Cardiac septum (tissue), 1 donor: Measurements from ENCODE around the gene RNF130. TPM values are rescaled to one million over a fixed set of nuclear protein-coding genes. Genes with fewer than 3 reads are reported as not detected.

Experiments used
- DNase-seq: peaks from one replicate; pipeline ENCODE4 v3.0.0-alpha.2; 2020; ENCODE audit warnings: low spot score
- intact Hi-C: fragments of 100-400 bp; cut with DNase I; formaldehyde crosslinking; loops from one replicate; pipeline ENCODE4 v1.14.0; 2022
- total RNA-seq: library from RNA; stranded (reverse); fragmentation: NEBNext Ultra II Directional; extraction: Animal tissue kit (Norgen Biotek cat#: 25700); gene quantifications from one replicate; pipeline ENCODE4 v1.2.1, GENCODE V29; 2021
- donor health status: DM: no; HTN: no; CAD: no.

RNF130 gene
- total RNA-seq, 1 donor from 2014 or later: 33.7 TPM

DNA sequence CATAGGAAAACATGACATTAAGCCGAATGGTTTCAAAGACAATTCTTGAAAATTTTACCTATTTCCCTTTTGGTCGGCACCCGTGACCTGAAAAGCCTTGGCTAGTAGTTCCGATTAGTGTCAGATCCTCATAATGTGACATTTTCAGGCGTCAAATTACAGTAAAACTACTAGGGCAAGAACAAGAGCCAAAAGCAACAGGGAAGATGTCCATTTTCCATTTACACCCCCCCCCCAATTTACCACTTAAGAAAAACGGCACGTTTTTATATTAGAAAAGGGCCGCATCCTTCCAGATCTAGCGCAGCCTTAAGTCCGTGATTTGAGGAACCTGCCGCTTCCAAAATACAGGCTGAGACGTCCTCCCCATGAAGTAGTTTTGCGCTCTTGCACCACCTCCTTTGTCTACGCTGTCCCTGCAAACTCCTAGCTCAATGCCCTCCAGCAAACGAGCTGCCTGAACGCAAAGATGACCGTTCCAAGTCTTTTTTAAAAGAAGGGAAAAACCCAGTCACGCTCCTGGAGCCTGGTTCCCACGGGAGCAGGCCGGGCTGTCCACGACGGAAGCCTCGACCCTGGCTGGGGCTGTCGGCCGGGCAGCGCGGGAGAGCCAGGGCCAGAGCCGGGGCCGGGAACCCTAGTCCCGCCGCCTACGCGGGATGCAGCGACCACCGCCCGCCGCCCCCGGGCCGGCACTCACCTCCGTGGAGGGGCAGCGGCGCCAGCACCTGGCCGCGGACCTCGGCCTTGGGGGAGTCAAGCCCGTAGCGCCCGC lies 616 bp downstream of the RNF130 start:
- intact Hi-C loops: loop anchor here (5.0 kb wide), 1 partner anchor 164 kb away; the partner anchor contains the start of gene TBC1D9B
- peak; percentile 80 for DNase-seq

DNA sequence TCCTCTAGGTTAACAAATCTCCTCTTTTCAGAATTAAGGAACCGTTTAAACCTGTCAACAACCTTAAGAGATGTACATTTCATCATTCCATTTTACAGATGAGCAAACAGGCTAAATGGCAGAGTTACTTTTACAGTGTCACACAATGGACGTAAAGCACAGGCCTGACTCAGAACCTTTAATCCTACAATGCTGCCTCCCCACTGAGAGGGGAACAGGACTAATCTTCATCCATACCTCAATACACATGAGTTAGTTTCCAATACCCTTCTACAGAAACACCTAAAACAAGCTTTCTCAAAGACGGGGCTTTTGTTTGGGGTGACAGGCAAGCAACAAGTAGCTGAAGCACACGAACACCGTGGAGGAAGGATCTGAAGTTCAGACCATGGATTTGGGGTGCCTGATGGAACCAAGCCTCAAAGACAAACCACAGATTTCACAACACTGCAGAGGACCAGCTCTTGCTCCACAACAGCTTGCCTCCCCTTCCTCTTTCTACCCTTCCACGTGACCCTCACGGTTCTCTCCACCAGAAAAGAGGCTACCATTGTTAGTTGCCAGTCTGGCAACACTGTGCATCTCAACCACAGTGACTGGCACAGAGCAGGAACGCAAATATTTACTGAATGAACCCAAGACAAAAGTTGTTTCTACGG lies 1.8 kb downstream of the RNF130 start:
- DNase-seq: peak; percentile 88
- intact Hi-C loops: loop anchor here (5.0 kb wide), 1 partner anchor 162 kb away; the partner anchor contains the start of gene TBC1D9B

- intact Hi-C loops: no loop called here
- no peak for DNase-seq
Observed at GRCh38 chr5:180068519-180069090, 3.0 kb downstream of the RNF130 start.

- no peak for DNase-seq
- intact Hi-C loops: no loop called here
Observed at GRCh38 chr5:180067986-180068385, 3.6 kb downstream of the RNF130 start.

DNA sequence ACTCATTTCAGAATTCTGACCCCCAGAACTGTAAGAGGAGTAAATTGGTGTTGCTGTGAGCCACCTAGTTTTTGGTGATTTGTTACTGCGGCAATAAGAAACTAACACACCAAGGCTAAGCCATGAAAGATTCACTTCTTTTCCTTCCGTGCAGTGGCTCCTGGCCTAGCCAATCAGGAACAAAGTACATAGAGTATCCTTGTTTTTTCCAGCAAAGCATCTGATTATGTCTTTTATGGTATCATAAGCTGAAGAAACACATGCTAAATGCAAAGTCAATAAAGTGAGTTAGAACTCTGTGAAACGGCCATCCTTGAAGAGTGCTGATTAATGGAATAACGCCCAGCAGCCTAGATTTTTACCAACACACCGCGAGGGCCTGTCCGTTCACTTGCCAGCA lies 11.4 kb downstream of the RNF130 start:
- intact Hi-C loops: no loop called here
- DNase-seq: no peak

- DNase-seq: no peak
- intact Hi-C loops: no loop called here
Observed at GRCh38 chr5:180059326-180059725, 12.2 kb downstream of the RNF130 start.

DNA sequence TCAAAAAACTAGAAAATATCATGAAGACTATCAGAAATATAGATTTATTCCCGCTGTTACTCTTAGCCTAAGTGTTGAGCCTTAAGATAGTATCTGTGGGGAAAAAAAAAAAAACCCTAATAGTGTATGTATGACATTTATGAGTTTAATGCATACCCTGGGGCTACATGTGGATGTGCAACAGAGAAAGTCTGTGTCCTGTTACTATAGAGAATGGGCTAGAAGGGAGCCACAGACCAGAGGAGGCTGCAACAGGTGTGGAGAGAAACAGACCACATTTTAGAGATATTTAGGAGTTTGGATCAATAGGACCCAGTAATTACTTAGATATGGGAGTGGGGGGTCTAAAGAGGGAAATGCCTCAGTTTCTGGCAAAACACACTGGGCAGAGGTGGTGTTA lies 15.4 kb downstream of the RNF130 start:
- intact Hi-C loops: no loop called here
- DNase-seq: no peak

- intact Hi-C loops: no loop called here
Observed at GRCh38 chr5:180054226-180054625, 17.3 kb downstream of the RNF130 start.

GRCh38 chr5:180053061-180053602 lies 18.4 kb downstream of the RNF130 start:
- intact Hi-C loops: no loop called here
- DNase-seq: no peak

More at GRCh38 chr5:180054226-180054625, 17.3 kb downstream of the RNF130 start:
- no peak for DNase-seq

DNA sequence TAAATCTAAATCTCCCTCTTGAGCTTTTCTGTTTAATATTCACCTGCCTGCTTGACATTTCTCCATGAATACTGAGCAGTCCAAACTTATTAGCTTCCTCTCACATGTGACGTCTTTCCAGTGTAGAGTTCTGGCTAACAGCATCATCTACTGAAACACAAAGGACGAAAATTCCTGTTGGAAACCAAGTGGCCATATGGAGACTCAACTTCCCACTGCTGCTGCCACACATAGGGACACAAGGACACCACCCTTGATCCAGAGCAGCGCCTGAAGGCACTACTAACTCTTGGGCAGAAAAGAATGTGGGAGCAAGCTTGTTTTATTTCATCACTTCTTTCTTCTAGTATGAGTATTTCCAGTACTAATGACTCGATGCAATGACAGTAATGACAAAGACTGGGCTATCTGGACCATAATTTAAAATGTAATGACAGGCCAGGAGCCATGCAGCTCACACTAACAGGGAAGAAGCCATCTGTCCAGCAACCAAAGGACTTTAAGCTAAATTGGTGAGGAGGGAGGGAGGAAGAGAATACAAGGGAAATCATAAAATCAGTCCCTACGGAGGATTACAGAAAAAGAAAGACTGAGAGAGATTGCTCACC lies 19.2 kb downstream of the RNF130 start:
- intact Hi-C loops: no loop called here
- no peak for DNase-seq

DNA sequence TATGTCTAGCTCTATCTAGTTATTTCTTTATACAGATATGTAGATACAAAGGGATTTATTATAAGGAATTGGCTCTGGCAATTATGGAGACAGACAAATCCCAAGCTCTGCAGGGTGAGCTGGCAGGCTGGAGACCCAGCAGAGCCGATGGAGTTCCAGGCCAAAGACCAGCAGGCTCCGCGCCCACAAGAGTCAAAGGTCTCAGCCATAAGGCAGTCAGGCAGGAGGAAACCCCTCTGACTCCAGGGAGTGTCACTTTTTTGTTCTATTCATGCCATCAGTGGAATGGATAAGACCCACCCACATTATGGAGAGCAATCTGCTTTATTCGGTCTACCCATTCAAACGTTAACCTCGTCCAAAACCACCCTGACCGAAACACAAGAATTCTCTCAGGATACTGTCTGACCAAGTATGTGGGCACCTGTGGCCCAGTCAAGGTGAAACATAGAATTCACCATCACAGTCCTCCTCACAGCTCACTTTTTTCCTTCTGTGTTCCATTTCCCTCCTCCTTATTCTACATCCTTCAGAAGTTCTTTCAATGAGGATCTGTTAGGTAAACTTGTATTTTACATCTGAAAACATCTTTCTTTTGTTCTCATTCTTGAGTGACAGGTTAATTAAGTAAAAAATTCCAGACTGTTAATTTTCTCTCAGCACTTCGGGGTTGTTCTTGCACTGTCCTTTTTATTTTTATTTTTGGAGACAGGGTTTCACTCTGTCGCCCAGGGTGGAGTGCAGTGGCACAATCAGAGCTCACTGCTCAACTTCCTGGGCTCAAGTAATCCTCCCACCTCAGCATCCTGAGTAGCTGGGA lies 21.2 kb downstream of the RNF130 start:
- intact Hi-C loops: no loop called here

GRCh38 chr5:180049185-180049548 lies 22.4 kb downstream of the RNF130 start:
- intact Hi-C loops: no loop called here

More for the DNA sequence above, 21.2 kb downstream of the RNF130 start:
- no peak for DNase-seq

DNA sequence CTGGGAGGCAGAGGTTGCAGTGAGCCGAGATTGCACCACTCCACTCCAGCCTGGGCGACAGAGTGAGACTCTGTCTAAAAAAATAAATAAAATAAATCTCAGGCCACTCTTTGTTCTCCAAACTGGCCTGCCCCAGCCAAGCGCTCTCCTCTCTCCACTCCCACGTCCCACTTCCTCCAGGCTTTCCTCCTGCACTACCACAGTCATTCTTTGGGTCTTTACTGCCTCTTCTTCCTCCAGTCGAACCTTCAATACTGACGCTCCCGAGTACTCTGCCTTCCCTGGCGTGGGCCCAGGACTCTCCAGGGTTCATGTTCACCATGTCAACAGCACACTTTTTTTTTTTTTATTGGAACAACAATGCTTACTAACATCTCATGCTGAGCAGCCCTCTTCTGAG lies 23.9 kb downstream of the RNF130 start:
- DNase-seq: no peak
- intact Hi-C loops: no loop called here

More at GRCh38 chr5:180049185-180049548, 22.4 kb downstream of the RNF130 start:
- no peak for DNase-seq

DNA sequence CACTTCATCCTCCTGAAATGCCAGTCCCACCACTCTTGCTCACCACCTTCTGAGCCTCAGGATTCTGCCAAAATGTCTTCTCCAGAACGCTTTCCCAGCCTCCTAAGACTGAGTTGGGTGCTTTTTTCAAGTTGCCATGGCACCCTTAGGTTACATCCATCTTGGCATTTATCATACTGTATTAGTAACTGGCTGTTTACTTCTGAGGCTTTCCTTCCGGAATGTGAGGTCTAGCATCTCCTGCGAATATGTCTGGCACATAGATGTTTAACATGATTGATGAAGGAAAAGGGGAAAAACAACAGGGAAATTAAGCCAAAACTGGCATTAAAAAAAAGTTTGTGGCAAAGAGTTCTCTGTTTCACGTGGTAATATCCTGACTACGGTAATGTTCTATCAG lies 24.9 kb downstream of the RNF130 start:
- DNase-seq: no peak
- intact Hi-C loops: no loop called here

DNA sequence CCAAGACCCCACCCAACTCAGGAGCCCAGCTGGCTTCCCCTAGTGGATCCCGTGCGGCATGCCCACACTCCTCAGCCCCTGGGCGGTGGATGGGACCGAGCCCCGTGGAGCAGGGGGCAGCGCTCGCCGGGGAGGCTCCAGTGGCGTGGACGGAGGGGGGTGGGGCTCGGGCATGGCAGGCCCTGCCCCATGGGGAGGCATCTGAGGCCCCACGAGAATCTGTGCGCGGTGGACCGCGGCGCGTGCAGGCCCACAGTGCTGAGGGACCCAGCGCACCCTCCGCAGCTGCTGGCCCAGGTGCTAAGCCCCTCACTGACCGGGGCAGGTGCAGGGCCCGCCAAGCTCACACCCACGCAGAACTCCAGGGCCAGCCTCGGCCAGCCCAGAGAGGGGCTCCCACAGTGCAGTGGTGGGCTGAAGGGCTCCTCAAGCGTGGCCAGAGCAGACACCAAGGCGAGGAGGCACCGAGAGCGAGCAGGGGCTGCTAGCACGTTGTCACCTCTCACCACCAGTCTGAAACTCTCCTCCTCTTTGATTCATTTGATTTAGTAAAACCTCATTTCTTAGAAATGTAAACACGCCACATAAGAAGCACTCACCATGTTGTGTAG lies 25.6 kb downstream of the RNF130 start:
- intact Hi-C loops: no loop called here
- DNase-seq: no peak

DNA sequence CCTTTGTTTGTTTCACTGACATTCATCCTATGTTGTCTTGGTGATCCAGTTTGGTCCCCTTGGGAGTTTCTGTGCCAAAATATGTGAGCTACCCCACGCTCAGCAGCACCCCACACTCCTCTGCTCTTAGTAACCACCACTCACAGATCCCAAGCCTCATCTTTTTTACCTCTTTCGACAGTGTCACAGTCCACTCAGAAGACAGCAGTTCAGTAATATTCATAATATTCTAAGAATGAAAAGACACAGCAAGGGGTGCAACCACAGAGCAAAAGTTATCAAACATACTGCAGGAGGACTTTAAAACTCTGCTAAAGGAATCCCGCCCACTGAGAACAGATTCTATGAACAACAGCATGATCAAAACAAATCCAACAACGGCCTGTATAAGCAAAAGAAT lies 28.2 kb downstream of the RNF130 start:
- intact Hi-C loops: no loop called here
- DNase-seq: no peak

- DNase-seq: no peak
- intact Hi-C loops: no loop called here
Observed at GRCh38 chr5:180041301-180042274, 30.0 kb downstream of the RNF130 start.
